Measurements from ENCODE around the gene MPST.

- TF ChIP-seq, protein P1, sequence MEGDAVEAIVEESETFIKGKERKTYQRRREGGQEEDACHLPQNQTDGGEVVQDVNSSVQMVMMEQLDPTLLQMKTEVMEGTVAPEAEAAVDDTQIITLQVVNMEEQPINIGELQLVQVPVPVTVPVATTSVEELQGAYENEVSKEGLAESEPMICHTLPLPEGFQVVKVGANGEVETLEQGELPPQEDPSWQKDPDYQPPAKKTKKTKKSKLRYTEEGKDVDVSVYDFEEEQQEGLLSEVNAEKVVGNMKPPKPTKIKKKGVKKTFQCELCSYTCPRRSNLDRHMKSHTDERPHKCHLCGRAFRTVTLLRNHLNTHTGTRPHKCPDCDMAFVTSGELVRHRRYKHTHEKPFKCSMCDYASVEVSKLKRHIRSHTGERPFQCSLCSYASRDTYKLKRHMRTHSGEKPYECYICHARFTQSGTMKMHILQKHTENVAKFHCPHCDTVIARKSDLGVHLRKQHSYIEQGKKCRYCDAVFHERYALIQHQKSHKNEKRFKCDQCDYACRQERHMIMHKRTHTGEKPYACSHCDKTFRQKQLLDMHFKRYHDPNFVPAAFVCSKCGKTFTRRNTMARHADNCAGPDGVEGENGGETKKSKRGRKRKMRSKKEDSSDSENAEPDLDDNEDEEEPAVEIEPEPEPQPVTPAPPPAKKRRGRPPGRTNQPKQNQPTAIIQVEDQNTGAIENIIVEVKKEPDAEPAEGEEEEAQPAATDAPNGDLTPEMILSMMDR (conservative IDR thresholded peaks at IDR 0.05; ENCODE audit: low read depth, low read length), result no peak
- no peak for TF ChIP-seq EZH2 (IDR thresholded peaks at IDR 0.05; ENCODE audit: borderline replicate concordance, low read depth, low read length, poor library complexity, severe bottlenecking)
These were observed 25.4 kb downstream of the MPST start for GRCh38 chr22:37044634-37045625.

Data from A673 (cell line).